ENCODE results near the gene SLCO1C1.
"Not testable (repeated sequence)": the region's sequence is repeated elsewhere in the genome, so short reads cannot be mapped to it uniquely, and the experiment has no call there.

DNA sequence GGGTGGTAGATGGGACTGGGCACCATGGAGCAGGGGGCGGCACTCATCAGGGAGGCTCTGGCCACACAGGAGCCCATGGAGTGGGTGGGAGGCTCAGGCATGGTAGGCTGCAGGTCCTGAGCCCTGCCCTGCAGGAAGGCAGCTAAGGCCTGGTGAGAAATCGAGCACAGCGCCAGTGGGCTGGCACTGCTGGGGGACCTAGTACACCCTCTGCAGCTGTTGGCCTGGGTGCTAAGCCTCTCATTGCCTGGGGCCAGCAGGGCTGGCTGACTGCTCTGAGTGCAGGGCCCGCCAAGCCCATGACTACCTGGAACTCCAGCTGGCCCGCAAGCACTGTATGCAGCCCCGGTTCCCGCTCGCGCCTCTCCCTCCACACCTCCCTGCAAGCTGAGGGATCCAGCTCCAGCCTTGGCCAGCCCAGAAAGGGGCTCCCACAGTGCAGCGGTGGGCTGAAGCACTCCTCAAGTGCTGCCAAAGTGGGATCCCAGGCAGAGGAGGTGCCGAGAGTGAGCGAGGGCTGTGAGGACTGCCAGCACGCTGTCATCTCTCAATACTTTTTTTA is 88.7 kb downstream of the SLCO1C1 start:
- TF ChIP-seq, protein P1, sequence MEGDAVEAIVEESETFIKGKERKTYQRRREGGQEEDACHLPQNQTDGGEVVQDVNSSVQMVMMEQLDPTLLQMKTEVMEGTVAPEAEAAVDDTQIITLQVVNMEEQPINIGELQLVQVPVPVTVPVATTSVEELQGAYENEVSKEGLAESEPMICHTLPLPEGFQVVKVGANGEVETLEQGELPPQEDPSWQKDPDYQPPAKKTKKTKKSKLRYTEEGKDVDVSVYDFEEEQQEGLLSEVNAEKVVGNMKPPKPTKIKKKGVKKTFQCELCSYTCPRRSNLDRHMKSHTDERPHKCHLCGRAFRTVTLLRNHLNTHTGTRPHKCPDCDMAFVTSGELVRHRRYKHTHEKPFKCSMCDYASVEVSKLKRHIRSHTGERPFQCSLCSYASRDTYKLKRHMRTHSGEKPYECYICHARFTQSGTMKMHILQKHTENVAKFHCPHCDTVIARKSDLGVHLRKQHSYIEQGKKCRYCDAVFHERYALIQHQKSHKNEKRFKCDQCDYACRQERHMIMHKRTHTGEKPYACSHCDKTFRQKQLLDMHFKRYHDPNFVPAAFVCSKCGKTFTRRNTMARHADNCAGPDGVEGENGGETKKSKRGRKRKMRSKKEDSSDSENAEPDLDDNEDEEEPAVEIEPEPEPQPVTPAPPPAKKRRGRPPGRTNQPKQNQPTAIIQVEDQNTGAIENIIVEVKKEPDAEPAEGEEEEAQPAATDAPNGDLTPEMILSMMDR (IDR thresholded peaks at IDR 0.05) = not testable (repeated sequence)
- TF ChIP-seq EZH2, EZH2phosphoT487 (IDR thresholded peaks at IDR 0.05): not testable (repeated sequence)
